ENCODE results near the gene HOXD1.

Gene HOXD1

GRCh38 chr2:176159663-176160250, 28.7 kb upstream of the HOXD1 start:
- DNase-seq (ENCODE audit: insufficient read length, low spot score) (no peak), FAIRE-seq (no peak)
- TF ChIP-seq CTCF (IDR thresholded peaks at IDR 0.05; ENCODE audit: insufficient read depth, missing control alignments) = no peak

GRCh38 chr2:176160251-176160985, 28.1 kb upstream of the HOXD1 start:
- FAIRE-seq (no peak), DNase-seq (ENCODE audit: insufficient read length, low spot score) (no peak)
- TF ChIP-seq CTCF (IDR thresholded peaks at IDR 0.05; ENCODE audit: insufficient read depth, missing control alignments) = no peak

- DNase-seq (ENCODE audit: insufficient read length, low spot score) = no peak
- no peak for TF ChIP-seq CTCF (IDR thresholded peaks at IDR 0.05; ENCODE audit: insufficient read depth, missing control alignments)
- no peak for FAIRE-seq
Observed at GRCh38 chr2:176160986-176161824, 27.3 kb upstream of the HOXD1 start.

- TF ChIP-seq CTCF (IDR thresholded peaks at IDR 0.05; ENCODE audit: insufficient read depth, missing control alignments) = no peak
- FAIRE-seq = no peak
- DNase-seq (ENCODE audit: insufficient read length, low spot score) = no peak
Observed at GRCh38 chr2:176161825-176162626, 26.4 kb upstream of the HOXD1 start.

GRCh38 chr2:176162911-176163671, 25.4 kb upstream of the HOXD1 start:
- DNase-seq (ENCODE audit: insufficient read length, low spot score) (no peak), FAIRE-seq (no peak)
- TF ChIP-seq CTCF (IDR thresholded peaks at IDR 0.05; ENCODE audit: insufficient read depth, missing control alignments) = no peak

GRCh38 chr2:176163672-176164056, 24.8 kb upstream of the HOXD1 start:
- TF ChIP-seq CTCF (IDR thresholded peaks at IDR 0.05; ENCODE audit: insufficient read depth, missing control alignments) = no peak
- no peak for DNase-seq (ENCODE audit: insufficient read length, low spot score)
- no peak for FAIRE-seq
